COLO668 (cell line): Measurements from ENCODE around the gene LINGO4.

ENCODE experiments used
- DNase-seq: peaks from one replicate; lab custom pipeline; 2025; ENCODE audit not compliant: unreplicated experiment; lab: John Stamatoyannopoulos, UW

LINGO4 gene, protein sequence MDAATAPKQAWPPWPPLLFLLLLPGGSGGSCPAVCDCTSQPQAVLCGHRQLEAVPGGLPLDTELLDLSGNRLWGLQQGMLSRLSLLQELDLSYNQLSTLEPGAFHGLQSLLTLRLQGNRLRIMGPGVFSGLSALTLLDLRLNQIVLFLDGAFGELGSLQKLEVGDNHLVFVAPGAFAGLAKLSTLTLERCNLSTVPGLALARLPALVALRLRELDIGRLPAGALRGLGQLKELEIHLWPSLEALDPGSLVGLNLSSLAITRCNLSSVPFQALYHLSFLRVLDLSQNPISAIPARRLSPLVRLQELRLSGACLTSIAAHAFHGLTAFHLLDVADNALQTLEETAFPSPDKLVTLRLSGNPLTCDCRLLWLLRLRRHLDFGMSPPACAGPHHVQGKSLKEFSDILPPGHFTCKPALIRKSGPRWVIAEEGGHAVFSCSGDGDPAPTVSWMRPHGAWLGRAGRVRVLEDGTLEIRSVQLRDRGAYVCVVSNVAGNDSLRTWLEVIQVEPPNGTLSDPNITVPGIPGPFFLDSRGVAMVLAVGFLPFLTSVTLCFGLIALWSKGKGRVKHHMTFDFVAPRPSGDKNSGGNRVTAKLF

GRCh38 chr1:151805066-151805820, at the start of gene LINGO4:
Gene LINGO4 (minus strand): TSS chr1:151805419. CDS start chr1:151802704, 2,715 bp downstream.
- no peak for DNase-seq

DNA sequence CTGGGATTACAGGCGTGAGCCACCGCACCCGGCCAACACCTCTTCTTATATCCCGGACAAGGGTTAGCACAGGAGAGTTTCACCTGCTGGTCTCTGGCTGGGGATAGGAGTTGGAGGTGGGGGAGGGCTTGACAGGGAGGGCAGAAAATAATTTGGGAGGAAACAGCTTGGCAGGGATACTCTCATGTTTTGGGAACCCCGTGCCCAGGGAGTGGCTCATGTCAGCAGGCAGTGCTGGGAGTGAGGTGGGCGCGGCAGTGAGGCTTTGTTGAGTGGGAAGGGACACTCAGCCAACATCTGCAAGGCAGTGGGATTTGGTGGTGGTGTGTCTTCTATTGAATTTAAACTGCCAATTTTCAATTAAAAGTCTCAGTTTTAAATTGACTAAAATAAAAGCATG, 49.4 kb upstream of the LINGO4 start:
- no peak for DNase-seq

DNA sequence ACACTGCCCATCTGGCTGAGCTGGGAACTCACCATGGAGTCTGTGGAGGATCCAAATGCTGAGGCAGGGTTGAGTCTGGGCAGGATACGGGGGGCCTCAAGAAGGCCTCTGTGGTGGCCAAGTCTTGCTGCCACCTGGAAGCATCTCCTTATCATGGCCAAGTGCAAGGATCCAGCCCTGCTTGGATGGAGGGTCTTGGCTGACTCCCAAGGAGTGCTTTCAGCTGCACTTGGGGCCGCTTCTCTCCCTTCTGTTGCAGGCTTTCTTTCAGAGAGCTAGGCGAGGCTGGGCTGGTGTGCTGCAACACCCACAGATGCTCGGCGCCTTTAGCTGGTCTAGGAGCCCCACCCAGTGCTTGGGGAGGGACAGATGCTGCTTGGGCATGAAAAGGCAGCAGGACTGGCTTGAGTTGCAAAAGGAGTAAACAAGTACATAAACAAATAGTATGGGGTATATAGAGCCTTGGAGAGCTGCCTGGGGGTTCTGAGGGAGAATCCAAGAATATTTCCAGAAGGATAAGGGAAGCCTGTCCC, 48.3 kb upstream of the LINGO4 start, which contains the start of gene THEM5:
Gene THEM5 (minus strand): TSS at position 302 of the 533 bp plus-strand sequence. CDS start 147 bp downstream, at position 155.
- no peak for DNase-seq

GRCh38 chr1:151852733-151853132, 47.5 kb upstream of the LINGO4 start:
- no peak for DNase-seq

GRCh38 chr1:151851886-151852285, 46.7 kb upstream of the LINGO4 start:
- no peak for DNase-seq

- no peak for DNase-seq
Observed at GRCh38 chr1:151849871-151850270, 44.7 kb upstream of the LINGO4 start.

- DNase-seq, result no peak
Observed at GRCh38 chr1:151849126-151849525, 43.9 kb upstream of the LINGO4 start.

DNA sequence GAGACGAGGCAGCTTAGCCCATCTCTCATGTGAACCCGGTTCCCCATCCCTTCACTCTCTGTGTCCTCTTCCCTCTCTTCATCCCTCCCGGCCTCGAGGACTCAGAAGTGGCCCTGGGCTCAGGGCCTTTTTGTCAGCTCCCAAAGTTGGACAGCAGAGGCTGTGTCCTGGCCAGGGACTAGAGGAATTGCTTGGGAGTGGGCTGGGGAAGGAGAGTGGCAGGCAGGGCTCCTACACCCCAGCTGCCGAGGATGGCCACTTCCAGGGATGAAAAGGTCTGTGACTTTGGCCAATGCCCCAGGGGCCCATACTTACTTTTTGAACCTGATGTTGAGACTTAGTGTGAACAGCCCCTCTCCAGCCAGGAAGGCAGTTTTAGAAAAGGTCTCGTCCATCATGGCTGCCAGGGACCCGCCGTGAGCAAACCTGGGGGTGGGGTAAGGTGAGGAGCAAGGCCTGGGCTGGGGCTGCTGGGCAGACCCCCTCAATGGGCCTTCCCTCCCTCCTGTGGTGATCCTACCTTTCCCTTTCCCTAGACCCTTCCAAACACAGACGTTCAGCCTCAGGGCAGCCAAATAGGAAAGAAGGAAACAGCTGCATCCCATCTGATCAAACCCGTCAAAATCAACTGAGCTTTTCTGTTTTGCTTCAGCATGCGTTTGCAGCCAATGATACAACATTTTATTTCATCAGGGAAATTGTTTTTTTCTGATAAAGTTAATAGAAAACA, 42.8 kb upstream of the LINGO4 start:
- DNase-seq, result no peak

GRCh38 chr1:151846686-151847237, 41.5 kb upstream of the LINGO4 start:
- DNase-seq, result no peak

DNA sequence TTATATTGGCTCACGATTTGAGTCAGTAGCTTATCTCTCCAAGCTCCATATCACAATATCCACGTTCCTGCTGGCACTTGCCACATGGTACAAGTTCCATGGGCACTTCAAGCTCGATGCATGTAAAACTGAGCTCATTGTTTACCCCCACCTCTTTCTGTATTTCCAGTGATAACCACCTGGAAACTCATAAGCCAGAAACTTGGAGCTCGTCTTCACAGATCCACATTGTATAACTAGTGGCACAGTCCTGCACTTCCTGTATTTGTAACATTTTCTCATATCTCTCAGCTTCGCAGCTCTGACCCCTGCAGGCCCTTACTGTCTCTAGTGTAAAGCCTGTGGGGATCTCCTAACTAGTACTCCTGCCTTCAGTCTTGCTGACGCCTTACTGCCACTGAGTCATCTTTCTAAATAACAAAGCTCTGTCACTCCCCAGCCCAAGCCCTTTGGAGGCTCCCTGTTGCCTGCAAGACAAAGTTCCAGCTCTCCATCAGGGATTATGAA, 40.9 kb upstream of the LINGO4 start:
- DNase-seq, result no peak

GRCh38 chr1:151843398-151843797, 38.2 kb upstream of the LINGO4 start:
- DNase-seq, result no peak

- no peak for DNase-seq
Observed at GRCh38 chr1:151841141-151841540, 35.9 kb upstream of the LINGO4 start.

GRCh38 chr1:151840421-151840820, 35.2 kb upstream of the LINGO4 start:
- DNase-seq, result no peak

DNA sequence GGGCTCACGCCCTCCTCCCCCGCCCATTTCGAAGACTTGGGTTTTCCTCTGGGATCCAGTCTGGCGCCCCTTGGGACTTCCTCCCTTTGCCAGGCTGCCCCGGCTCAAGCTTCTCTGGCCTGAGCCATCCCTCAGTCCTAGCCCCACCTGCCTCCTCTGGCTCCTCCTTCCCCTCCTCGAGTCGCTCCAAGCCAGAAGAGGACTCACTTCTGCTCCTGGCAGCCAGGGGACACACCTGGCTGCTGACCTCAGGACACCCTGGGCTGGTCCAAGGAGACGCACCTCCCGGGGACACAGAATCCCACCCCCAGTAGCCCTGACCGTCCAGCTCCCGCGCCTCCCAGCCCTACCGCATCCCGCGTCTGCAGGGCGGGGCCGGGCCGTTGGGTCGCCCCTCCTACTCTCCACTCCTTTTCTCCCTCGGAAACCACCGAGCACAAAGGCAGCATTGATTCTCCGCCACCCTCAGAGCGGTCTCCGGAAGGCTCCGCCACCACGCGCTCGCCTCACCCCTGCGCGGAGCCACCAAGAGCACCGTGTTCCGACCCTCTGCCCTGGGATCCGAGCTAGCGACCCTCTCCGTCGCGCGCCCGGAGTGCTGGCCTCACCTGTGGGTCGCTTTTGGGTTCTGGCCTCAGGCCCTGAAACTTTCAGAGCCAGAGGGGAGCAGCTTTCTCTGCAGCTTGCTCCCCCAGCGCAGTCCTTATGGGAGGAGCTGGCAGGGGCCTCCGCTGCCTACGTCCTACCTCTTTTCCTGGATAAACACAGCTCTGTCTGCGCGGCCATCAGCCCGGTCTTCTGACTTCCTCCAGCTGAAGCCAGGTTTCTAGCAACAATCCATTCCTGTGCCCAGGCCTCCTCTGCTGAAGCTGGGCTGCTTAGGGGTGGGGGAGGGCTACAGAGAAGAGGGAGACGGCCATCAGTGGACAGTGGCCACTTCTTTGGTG, 34.5 kb upstream of the LINGO4 start, which contains the start of gene C2CD4D:
Gene C2CD4D (minus strand): TSS at position 364 of the 947 bp plus-strand sequence. CDS start 831 bp downstream, outside the sequence.
- DNase-seq, result peak; percentile 90

DNA sequence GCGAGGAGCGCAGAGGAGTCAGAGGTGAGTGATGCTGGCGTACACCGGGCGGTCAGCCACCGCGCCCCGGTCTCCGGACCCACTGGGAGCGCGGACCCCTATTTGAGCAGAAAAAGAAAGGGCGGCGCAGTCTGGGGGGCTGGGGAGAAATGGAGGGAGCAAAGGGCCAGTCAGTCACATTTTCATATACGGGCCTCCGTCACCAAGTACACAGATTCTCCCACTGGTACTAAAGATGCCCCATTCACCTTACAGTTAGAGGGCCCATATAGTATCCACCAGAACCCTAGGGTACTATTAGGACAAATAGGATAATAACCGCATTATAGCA, 33.8 kb upstream of the LINGO4 start:
- no peak for DNase-seq

- peak; percentile 78 for DNase-seq
Observed at GRCh38 chr1:151838222-151839081, 33.2 kb upstream of the LINGO4 start.

DNA sequence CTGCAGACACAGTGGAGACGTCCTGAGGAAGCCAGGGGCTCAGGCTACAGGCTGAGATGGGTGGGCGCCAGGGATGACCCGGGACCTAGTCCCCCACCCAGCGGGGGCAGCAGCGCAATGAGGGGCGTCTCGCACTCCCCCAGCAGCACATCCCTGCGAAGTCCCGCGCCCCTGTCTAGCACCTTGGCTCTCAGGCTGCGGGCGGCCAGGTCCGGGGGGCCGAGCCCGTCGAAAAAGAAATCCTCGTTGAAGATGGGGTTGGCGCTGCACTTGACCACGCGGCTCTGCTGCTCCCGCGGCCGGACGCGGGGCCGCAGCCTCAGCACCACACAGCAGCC, 32.6 kb upstream of the LINGO4 start:
- no peak for DNase-seq

GRCh38 chr1:151837197-151837596, 32.0 kb upstream of the LINGO4 start:
- DNase-seq, result no peak
